GM04504 (cell line): ENCODE data around the gene ZNF799.
"Not testable (repeated sequence)": the region's sequence is repeated elsewhere in the genome, so short reads cannot be mapped to it uniquely, and the experiment has no call there.

Experiments used
- DNase-seq: peaks from one replicate; pipeline ENCODE4 v3.0.0-alpha.2; 2012; ENCODE audit warnings: low read depth

Gene ZNF799

DNA sequence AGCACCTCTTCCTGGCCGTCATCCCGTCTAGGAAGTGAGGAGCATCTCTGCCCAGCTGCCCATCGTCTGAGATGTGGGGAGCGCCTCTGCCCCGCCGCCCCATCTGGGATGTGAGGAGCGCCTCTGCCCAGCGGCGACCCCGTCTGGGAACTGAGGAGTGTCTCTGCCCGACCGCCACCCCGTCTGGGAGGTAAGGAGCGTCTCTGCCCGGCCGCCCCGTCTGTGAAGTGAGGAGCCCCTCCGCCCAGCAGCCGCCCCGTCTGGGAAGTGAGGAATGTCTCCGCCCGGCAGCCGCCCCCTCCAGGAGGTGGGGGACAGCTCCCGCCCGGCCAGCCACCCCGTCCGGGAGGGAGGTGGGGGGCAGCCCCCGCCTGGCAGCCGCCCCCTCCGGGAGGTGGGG lies 38.8 kb downstream of the ZNF799 start:
- DNase-seq = not testable (repeated sequence)

DNA sequence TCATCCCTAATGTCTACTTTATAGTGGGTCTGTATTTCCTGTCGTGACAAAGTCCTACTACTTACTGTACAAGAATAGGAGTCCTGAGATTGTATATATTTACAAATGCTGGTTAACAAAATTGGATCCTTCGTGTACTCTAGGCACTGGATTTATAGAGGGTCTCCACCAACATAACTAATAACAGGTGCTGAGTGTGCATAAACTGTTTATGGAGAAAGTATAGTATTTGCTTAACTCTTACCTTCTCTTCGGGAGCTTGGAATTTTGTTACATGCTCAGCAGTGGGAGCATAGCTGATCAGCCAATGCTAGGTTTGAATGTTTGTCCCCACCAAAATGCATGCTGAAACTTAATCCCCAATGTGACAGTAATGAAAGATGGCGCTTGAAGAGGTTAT lies 47.7 kb downstream of the ZNF799 start:
- DNase-seq = no peak

DNA sequence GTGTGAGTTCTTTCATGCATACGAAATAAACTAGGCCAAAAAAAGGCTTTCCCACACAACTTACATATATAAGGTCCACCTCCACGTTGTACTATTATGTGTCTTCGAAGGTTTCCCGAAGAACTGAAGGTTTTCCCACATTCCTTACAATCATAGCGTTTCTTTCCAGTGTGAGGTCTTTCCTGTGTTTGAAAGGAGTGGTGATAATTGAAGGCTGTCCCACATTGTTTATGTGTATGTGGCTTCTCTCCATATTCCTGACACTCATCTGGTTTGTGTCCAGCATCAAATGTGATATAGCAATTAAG lies 50.2 kb downstream of the ZNF799 start:
- no peak for DNase-seq

DNA sequence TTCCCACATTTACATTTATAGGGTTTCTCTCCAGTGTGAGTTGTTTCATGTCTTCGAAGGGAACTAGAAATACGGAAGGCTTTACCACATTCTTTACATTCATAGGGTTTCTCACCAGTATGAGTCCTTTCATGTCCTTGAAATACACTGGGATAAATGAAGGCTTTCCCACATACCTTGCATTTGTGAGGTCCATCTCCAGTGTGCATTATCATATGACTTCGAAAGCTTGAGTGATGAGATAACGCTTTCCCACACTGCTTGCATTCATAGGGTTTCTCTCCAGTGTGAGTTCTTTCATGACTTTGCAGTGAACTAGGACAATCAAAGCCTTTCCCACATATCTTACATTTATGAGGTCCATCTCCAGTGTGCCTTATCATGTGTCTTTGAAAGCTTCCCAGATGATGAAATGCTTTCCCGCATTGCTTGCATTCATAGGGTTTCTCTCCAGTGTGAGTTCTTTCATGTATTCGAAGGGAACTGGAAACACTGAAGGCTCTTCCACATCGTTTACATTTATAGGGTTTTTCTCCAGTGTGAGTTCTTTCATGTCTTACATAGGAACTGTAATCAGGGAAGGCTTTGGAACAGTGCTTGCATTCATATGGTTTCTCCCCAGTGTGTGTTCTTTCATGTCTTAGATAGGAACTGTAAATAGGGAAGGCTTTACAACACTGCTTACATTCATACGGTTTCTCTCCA lies 50.7 kb downstream of the ZNF799 start:
- DNase-seq = no peak

DNA sequence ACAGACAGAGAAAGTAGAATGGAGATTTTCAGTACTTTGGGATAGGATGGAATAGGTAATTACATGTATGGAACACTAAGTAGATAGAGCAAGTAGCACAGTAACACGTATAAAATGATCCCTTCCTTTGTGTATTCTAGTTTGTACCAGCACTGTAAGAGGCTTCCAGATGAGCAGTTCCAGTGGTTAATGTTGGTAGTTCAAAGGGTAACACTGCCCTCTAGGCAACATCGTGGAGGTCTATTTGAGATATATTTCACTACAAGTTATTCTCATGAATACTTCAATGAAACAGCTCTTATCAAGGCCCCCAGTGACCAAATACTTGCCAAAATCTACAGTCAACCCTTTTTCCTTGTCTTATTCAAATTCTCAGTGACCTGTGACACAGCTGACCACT lies 54.2 kb downstream of the ZNF799 start:
- DNase-seq = no peak

DNA sequence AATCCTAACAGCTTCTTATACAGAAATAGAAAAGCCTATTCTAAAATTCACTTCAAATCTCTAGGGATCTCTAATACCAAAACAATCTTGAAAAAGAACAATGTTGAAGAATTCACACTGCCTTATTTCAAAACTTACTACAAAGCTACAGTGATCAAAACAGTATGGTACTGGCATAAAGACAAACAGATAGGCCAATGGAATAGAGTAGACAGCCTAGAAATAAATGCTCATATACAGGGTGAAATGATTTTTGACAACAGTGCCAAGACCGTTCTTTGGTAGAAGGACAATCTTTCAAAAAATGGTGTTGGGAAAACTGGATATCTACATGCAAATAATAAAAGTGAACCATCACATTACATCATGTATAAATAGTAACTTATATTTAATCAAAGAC lies 55.9 kb downstream of the ZNF799 start:
- DNase-seq = no peak
